CD4-positive, alpha-beta T cell (primary cell): ENCODE measurements around the gene SERPINB6. TPM values are rescaled to one million over a fixed set of nuclear protein-coding genes. Genes with fewer than 3 reads are reported as not detected.
"Not testable (repeated sequence)": the region's sequence is repeated elsewhere in the genome, so short reads cannot be mapped to it uniquely, and the experiment has no call there.

Source experiments
- ATAC-seq: fragments of 200-7000 bp; cut with Tn5 transposase; one replicate; pipeline ENCODE4 v1.10.0; 2022; ENCODE audit warnings: mild to moderate bottlenecking; ENCODE audit not compliant: poor library complexity
- CTCF ChIA-PET: fragments of 350-600 bp; sonication (Branson Sonifier 250); formaldehyde crosslinking; loops from one replicate; lab custom pipeline; 2021; ENCODE audit warnings: antibody characterized with exemption, inconsistent platforms; lab: Charles Lee
- POLR2A ChIA-PET: fragments of 350-600 bp; sonication (Branson Sonifier 250); formaldehyde crosslinking; loops from one replicate; lab custom pipeline; 2021; ENCODE audit warnings: antibody characterized with exemption, inconsistent platforms; lab: Charles Lee
- DNase-seq, 14 experiments: peaks; one replicate each; pipeline ENCODE4 v3.0.0-alpha.2; 2013 to 2020; ENCODE audit warnings: mixed read lengths in 2 of 14
- H3K27ac ChIP-seq, 2 donors: one replicate each; pipeline versions ENCODE4 v1.5.1 to v1.7.0; 2013; ENCODE audit warnings: low read length in 2 of 2, low read depth in 1 of 2, mild to moderate bottlenecking in 1 of 2
- H3K27me3 ChIP-seq, 2 experiments: 1 replicate in 1 of 2; 2 replicates in 1 of 2; pipeline versions ENCODE4 v1.6.1 to v1.7.0; 2013; ENCODE audit warnings: low read length in 2 of 2, control low read depth in 1 of 2, mild to moderate bottlenecking in 1 of 2, moderate library complexity in 1 of 2; ENCODE audit not compliant: insufficient read depth in 2 of 2, control insufficient read depth in 1 of 2
- H3K36me3 ChIP-seq: one replicate; pipeline ENCODE4 v1.6.1; 2013; ENCODE audit warnings: low read length, control low read depth; ENCODE audit not compliant: insufficient read depth
- H3K4me1 ChIP-seq: one replicate; pipeline ENCODE4 v1.6.1; 2013; ENCODE audit warnings: low read length, control low read depth; ENCODE audit not compliant: insufficient read depth
- H3K4me3 ChIP-seq: one replicate; pipeline ENCODE4 v1.5.1; 2013; ENCODE audit warnings: mild to moderate bottlenecking, low read length, moderate library complexity
- H3K9me3 ChIP-seq, 2 experiments: 1 replicate in 1 of 2; 2 replicates in 1 of 2; pipeline versions ENCODE4 v1.6.1 to v1.7.0; 2013; ENCODE audit warnings: low read length in 2 of 2, mild to moderate bottlenecking in 2 of 2, control low read depth in 1 of 2, moderate library complexity in 1 of 2; ENCODE audit not compliant: control insufficient read depth in 1 of 2, insufficient read depth in 1 of 2
- H3K27ac Mint-ChIP-seq: one replicate; pipeline ENCODE4 v1.8.0; 2020; ENCODE audit warnings: mixed read lengths
- H3K27me3 Mint-ChIP-seq: one replicate; pipeline ENCODE4 v1.8.0; 2021; ENCODE audit warnings: mixed read lengths
- H3K36me3 Mint-ChIP-seq: one replicate; pipeline ENCODE4 v1.8.0; 2021; ENCODE audit warnings: low read depth, mixed read lengths
- H3K4me1 Mint-ChIP-seq: one replicate; pipeline ENCODE4 v1.8.0; 2021; ENCODE audit warnings: low read depth, mixed read lengths
- H3K4me3 Mint-ChIP-seq: one replicate; pipeline ENCODE4 v1.8.0; 2020; ENCODE audit warnings: mild to moderate bottlenecking, mixed read lengths
- H3K9me3 Mint-ChIP-seq: one replicate; pipeline ENCODE4 v1.8.0; 2020; ENCODE audit warnings: mixed read lengths
- CTCF ChIP-seq: fragments of 200-600 bp; IDR thresholded peaks from one replicate; pipeline ENCODE4 v1.8.0; 2022; ENCODE audit warnings: antibody characterized with exemption, mild to moderate bottlenecking
- intact Hi-C, 2 experiments: fragments of 100-400 bp; cut with DNase I in 1 of 2; cut with micrococcal nuclease in 1 of 2; formaldehyde crosslinking; loops; one replicate each; pipeline versions ENCODE4 v1.15.1 to v1.9.0; 2023 to 2025; cut with DNase I, micrococcal nuclease
- total RNA-seq, 174 experiments: library from RNA in 2 of 174; stranded (reverse) in 2 of 174; gene quantifications; one replicate each; pipeline ENCODE4 v1.2.3 and lab custom pipeline; 2021 to 2026

SERPINB6 gene
- total RNA-seq, 2 experiments from 2014 or later, result 11.0 to 11.9 TPM

GRCh38 chr6:3011592-3011991 lies 40.2 kb upstream of the SERPINB6 start:
- peaks cover 96% of the 10 kb centered on the region for H3K36me3 Mint-ChIP-seq
- ChIA-PET POLR2A (interaction anchor here (1.1 kb wide), 1 partner anchor 15 kb away, joined by 3 read pairs; no protein-coding TSS in a partner anchor), CTCF (interaction anchor here (1.2 to 2.4 kb wide), 2 partner anchors 9 to 20 kb away, joined by 4 to 9 read pairs; no protein-coding TSS in a partner anchor)
- Histone ChIP-seq H3K27ac (no peak overlapping the region), H3K36me3 (peaks cover 57% of the 10 kb centered on the region), H3K9me3 (peaks cover 5 to 16% of the 10 kb centered on the region in 2 experiments), H3K27me3 (no peaks in the 10 kb centered on the region), H3K4me3 (no peak overlapping the region), H3K4me1 (peaks cover 2% of the 10 kb centered on the region)
- no peak for TF ChIP-seq CTCF
- ATAC-seq, result no peak
- intact Hi-C loops, result no loop called here
- H3K27me3 Mint-ChIP-seq, result no peaks in the 10 kb centered on the region
- no peak for DNase-seq
- H3K27ac Mint-ChIP-seq, result no peak overlapping the region
- peaks cover 3% of the 10 kb centered on the region for H3K9me3 Mint-ChIP-seq
- no peak overlapping the region for H3K4me3 Mint-ChIP-seq
- H3K4me1 Mint-ChIP-seq, result no peaks in the 10 kb centered on the region

GRCh38 chr6:3011158-3011557 lies 39.8 kb upstream of the SERPINB6 start:
- Mint-ChIP-seq H3K4me3 (no peak overlapping the region), H3K27me3 (no peaks in the 10 kb centered on the region), H3K9me3 (peaks cover 3% of the 10 kb centered on the region), H3K27ac (no peak overlapping the region), H3K4me1 (no peaks in the 10 kb centered on the region), H3K36me3 (peaks cover 97% of the 10 kb centered on the region)
- no peak overlapping the region for H3K4me3 ChIP-seq
- peaks cover 5 to 16% of the 10 kb centered on the region in 2 experiments for H3K9me3 ChIP-seq
- CTCF ChIA-PET, result interaction anchor here (1.2 to 2.4 kb wide), 2 partner anchors 9 to 21 kb away, joined by 4 to 9 read pairs; no protein-coding TSS in a partner anchor
- POLR2A ChIA-PET, result interaction anchor here (1.1 kb wide), 1 partner anchor 16 kb away, joined by 3 read pairs; no protein-coding TSS in a partner anchor
- H3K4me1 ChIP-seq, result peaks cover 2% of the 10 kb centered on the region
- peaks cover 58% of the 10 kb centered on the region for H3K36me3 ChIP-seq
- intact Hi-C loops, result no loop called here
- ATAC-seq, result no peak
- H3K27ac ChIP-seq, result no peak overlapping the region
- DNase-seq, result no peak
- H3K27me3 ChIP-seq, result no peaks in the 10 kb centered on the region
- TF ChIP-seq CTCF, result no peak

GRCh38 chr6:3009930-3010329 lies 38.6 kb upstream of the SERPINB6 start:
- no peak overlapping the region for H3K27ac Mint-ChIP-seq
- intact Hi-C loops, result no loop called here
- Histone ChIP-seq H3K4me3 (no peak overlapping the region), H3K27me3 (no peaks in the 10 kb centered on the region), H3K36me3 (peaks cover 57% of the 10 kb centered on the region), H3K27ac (no peak overlapping the region), H3K9me3 (peaks cover 5 to 16% of the 10 kb centered on the region in 2 experiments), H3K4me1 (peaks cover 2% of the 10 kb centered on the region)
- no peaks in the 10 kb centered on the region for H3K27me3 Mint-ChIP-seq
- ChIA-PET CTCF (interaction anchor here (2.4 kb wide), 1 partner anchor 8 kb away, joined by 9 read pairs; no protein-coding TSS in a partner anchor), POLR2A (interaction anchor here (0.8 to 1.2 kb wide), 3 partner anchors 9 to 21 kb away, joined by 3 read pairs; no protein-coding TSS in a partner anchor)
- TF ChIP-seq CTCF, result no peak
- H3K4me3 Mint-ChIP-seq, result no peak overlapping the region
- DNase-seq (no peak), ATAC-seq (no peak)
- peaks cover 94% of the 10 kb centered on the region for H3K36me3 Mint-ChIP-seq
- H3K4me1 Mint-ChIP-seq, result no peaks in the 10 kb centered on the region
- H3K9me3 Mint-ChIP-seq, result peaks cover 3% of the 10 kb centered on the region

GRCh38 chr6:3008712-3009265 lies 37.4 kb upstream of the SERPINB6 start:
- H3K4me3 Mint-ChIP-seq, ATAC-seq, DNase-seq, H3K4me3 ChIP-seq, H3K9me3 Mint-ChIP-seq, H3K4me1 Mint-ChIP-seq, intact Hi-C loops, H3K27ac Mint-ChIP-seq, POLR2A ChIA-PET, H3K4me1 ChIP-seq, H3K27me3 ChIP-seq, H3K27me3 Mint-ChIP-seq, H3K27ac ChIP-seq: not testable (repeated sequence)
- H3K36me3 Mint-ChIP-seq, result peaks cover 90% of the 10 kb centered on the region
- CTCF ChIA-PET, result interaction anchor here (0.8 kb wide), 1 partner anchor 11 kb away, joined by 3 read pairs; no protein-coding TSS in a partner anchor
- Histone ChIP-seq H3K9me3 (peaks cover 5 to 16% of the 10 kb centered on the region in 2 experiments), H3K36me3 (peaks cover 52% of the 10 kb centered on the region)
